Measurements from ENCODE around the gene PCDHA7.

- TF ChIP-seq, protein P1, sequence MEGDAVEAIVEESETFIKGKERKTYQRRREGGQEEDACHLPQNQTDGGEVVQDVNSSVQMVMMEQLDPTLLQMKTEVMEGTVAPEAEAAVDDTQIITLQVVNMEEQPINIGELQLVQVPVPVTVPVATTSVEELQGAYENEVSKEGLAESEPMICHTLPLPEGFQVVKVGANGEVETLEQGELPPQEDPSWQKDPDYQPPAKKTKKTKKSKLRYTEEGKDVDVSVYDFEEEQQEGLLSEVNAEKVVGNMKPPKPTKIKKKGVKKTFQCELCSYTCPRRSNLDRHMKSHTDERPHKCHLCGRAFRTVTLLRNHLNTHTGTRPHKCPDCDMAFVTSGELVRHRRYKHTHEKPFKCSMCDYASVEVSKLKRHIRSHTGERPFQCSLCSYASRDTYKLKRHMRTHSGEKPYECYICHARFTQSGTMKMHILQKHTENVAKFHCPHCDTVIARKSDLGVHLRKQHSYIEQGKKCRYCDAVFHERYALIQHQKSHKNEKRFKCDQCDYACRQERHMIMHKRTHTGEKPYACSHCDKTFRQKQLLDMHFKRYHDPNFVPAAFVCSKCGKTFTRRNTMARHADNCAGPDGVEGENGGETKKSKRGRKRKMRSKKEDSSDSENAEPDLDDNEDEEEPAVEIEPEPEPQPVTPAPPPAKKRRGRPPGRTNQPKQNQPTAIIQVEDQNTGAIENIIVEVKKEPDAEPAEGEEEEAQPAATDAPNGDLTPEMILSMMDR (IDR thresholded peaks at IDR 0.05): no peak
- no peak for TF ChIP-seq POLR2A (IDR thresholded peaks at IDR 0.05)
These were observed 23.8 kb downstream of the PCDHA7 start for GRCh38 chr5:140857987-140858240.

Measured in lower leg skin (tissue), 3 donors.